ENCODE data around the gene ERBIN.

DNA sequence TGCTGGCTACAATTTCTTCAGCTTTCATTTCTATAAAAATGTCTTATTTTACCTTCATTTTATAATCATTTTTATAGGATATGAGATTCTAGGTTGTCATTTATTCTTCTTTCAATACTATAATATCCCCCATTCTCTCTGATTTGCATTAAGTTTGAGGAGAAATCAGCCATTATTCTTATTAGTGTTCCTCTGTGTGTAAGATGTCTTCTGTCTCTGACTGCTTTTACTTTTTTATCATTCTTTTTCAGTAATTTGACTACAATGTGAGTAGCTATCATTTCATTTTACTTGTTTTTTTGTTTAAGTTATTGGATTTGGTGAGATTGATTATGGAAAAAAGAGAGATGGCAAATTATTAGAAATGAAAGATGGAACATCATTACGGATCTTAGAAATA, 204.1 kb downstream of the ERBIN start:
- TF ChIP-seq, protein P1, sequence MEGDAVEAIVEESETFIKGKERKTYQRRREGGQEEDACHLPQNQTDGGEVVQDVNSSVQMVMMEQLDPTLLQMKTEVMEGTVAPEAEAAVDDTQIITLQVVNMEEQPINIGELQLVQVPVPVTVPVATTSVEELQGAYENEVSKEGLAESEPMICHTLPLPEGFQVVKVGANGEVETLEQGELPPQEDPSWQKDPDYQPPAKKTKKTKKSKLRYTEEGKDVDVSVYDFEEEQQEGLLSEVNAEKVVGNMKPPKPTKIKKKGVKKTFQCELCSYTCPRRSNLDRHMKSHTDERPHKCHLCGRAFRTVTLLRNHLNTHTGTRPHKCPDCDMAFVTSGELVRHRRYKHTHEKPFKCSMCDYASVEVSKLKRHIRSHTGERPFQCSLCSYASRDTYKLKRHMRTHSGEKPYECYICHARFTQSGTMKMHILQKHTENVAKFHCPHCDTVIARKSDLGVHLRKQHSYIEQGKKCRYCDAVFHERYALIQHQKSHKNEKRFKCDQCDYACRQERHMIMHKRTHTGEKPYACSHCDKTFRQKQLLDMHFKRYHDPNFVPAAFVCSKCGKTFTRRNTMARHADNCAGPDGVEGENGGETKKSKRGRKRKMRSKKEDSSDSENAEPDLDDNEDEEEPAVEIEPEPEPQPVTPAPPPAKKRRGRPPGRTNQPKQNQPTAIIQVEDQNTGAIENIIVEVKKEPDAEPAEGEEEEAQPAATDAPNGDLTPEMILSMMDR (IDR thresholded peaks at IDR 0.05; ENCODE audit: low read length) = no peak
- TF ChIP-seq EZH2 (IDR thresholded peaks at IDR 0.05; ENCODE audit: borderline replicate concordance, low read length) = no peak

Data from OCI-LY1 (cell line).